T-helper 2 cell treated with Interferon-gamma antibody and Interleukin-4, amounts not matched to agents 5 μg/mL and 100 μg/mL, for 36 hours (primary cell): Measurements from ENCODE around the gene SAPCD2.

ENCODE experiments used
- DNase-seq: peaks from one replicate; pipeline ENCODE4 v3.0.0; 2021; ENCODE audit warnings: low spot score
- H3K27ac Mint-ChIP-seq: one replicate; pipeline ENCODE4 v1.8.0; 2021; ENCODE audit warnings: mild to moderate bottlenecking, mixed read lengths
- H3K27me3 Mint-ChIP-seq: one replicate; pipeline ENCODE4 v1.8.0; 2021; ENCODE audit warnings: low read depth, mixed read lengths
- H3K36me3 Mint-ChIP-seq: one replicate; pipeline ENCODE4 v1.8.0; 2021; ENCODE audit warnings: low read depth, mixed read lengths
- H3K4me1 Mint-ChIP-seq: one replicate; pipeline ENCODE4 v1.8.0; 2021; ENCODE audit warnings: low read depth, mixed read lengths
- H3K4me3 Mint-ChIP-seq: one replicate; pipeline ENCODE4 v1.8.0; 2022; ENCODE audit warnings: mild to moderate bottlenecking, moderate library complexity, mixed read lengths
- H3K9me3 Mint-ChIP-seq: one replicate; pipeline ENCODE4 v1.8.0; 2021; ENCODE audit warnings: mixed read lengths

The SAPCD2 gene

GRCh38 chr9:137080260-137081122 is 10.1 kb upstream of the SAPCD2 start:
- Mint-ChIP-seq H3K9me3 (no peaks in the 10 kb centered on the region), H3K27me3 (no peaks in the 10 kb centered on the region), H3K4me1 (peaks cover 3% of the 10 kb centered on the region), H3K36me3 (peaks cover 9% of the 10 kb centered on the region), H3K4me3 (no peak overlapping the region), H3K27ac (no peak overlapping the region)
- DNase-seq, result no peak

- no peak overlapping the region for H3K27ac Mint-ChIP-seq
- no peak for DNase-seq
- peaks cover 9% of the 10 kb centered on the region for H3K36me3 Mint-ChIP-seq
- H3K4me1 Mint-ChIP-seq, result peaks cover 4% of the 10 kb centered on the region
- H3K4me3 Mint-ChIP-seq, result no peak overlapping the region
- H3K27me3 Mint-ChIP-seq, result no peaks in the 10 kb centered on the region
- H3K9me3 Mint-ChIP-seq, result no peaks in the 10 kb centered on the region
These were observed 9.0 kb upstream of the SAPCD2 start for GRCh38 chr9:137079401-137079787.

GRCh38 chr9:137078701-137079400 is 8.5 kb upstream of the SAPCD2 start:
- Mint-ChIP-seq H3K36me3 (peaks cover 9% of the 10 kb centered on the region), H3K27ac (no peak overlapping the region), H3K9me3 (no peaks in the 10 kb centered on the region), H3K4me1 (peaks cover 4% of the 10 kb centered on the region), H3K27me3 (no peaks in the 10 kb centered on the region), H3K4me3 (peak overlapping the region; percentile 72)
- DNase-seq, result no peak

- Mint-ChIP-seq H3K9me3 (no peaks in the 10 kb centered on the region), H3K4me3 (peak overlapping the region; percentile 72), H3K4me1 (peaks cover 4% of the 10 kb centered on the region), H3K27me3 (no peaks in the 10 kb centered on the region), H3K27ac (peak overlapping the region; percentile 55), H3K36me3 (peaks cover 9% of the 10 kb centered on the region)
- DNase-seq, result no peak
These were observed 7.7 kb upstream of the SAPCD2 start for GRCh38 chr9:137077758-137078693.

- Mint-ChIP-seq H3K27ac (peak within 1 kb of the TSS; percentile 55), H3K4me3 (peak within 1 kb of the TSS; percentile 72), H3K4me1 (peaks cover 5% of the 10 kb centered on the region), H3K9me3 (no peaks in the 10 kb centered on the region), H3K27me3 (no peaks in the 10 kb centered on the region), H3K36me3 (peaks cover 9% of the 10 kb centered on the region)
- DNase-seq, result peak; percentile 69
These were observed 6.8 kb upstream of the SAPCD2 start, which contains the start of gene UAP1L1 for GRCh38 chr9:137077010-137077747. Gene UAP1L1 (plus strand): TSS chr9:137077517. CDS start chr9:137077533, 16 bp downstream.

- DNase-seq, result no peak
- Mint-ChIP-seq H3K9me3 (no peaks in the 10 kb centered on the region), H3K27ac (no peak overlapping the region), H3K36me3 (peaks cover 6% of the 10 kb centered on the region), H3K4me1 (peaks cover 7% of the 10 kb centered on the region), H3K27me3 (no peaks in the 10 kb centered on the region), H3K4me3 (peak overlapping the region; percentile 62)
These were observed 6.3 kb upstream of the SAPCD2 start for GRCh38 chr9:137076636-137077009.

- peaks cover 3% of the 10 kb centered on the region for H3K36me3 Mint-ChIP-seq
- H3K4me1 Mint-ChIP-seq, result peaks cover 17% of the 10 kb centered on the region
- DNase-seq, result no peak
- no peaks in the 10 kb centered on the region for H3K27me3 Mint-ChIP-seq
- no peak overlapping the region for H3K4me3 Mint-ChIP-seq
- no peak overlapping the region for H3K27ac Mint-ChIP-seq
- H3K9me3 Mint-ChIP-seq, result no peaks in the 10 kb centered on the region
These were observed 5.0 kb upstream of the SAPCD2 start for GRCh38 chr9:137075275-137075775.

GRCh38 chr9:137074657-137075274 is 4.4 kb upstream of the SAPCD2 start:
- Mint-ChIP-seq H3K36me3 (peaks cover under 1% of the 10 kb centered on the region), H3K4me3 (no peak overlapping the region), H3K4me1 (peaks cover 16% of the 10 kb centered on the region), H3K27me3 (no peaks in the 10 kb centered on the region), H3K27ac (no peak overlapping the region), H3K9me3 (no peaks in the 10 kb centered on the region)
- DNase-seq, result no peak

- Mint-ChIP-seq H3K27ac (no peak overlapping the region), H3K4me1 (peaks cover 16% of the 10 kb centered on the region), H3K27me3 (no peaks in the 10 kb centered on the region), H3K36me3 (no peaks in the 10 kb centered on the region), H3K9me3 (no peaks in the 10 kb centered on the region), H3K4me3 (no peak overlapping the region)
- DNase-seq, result no peak
These were observed 3.6 kb upstream of the SAPCD2 start for GRCh38 chr9:137073992-137074399.

GRCh38 chr9:137071282-137071681 is 925 bp upstream of the SAPCD2 start:
- Mint-ChIP-seq H3K4me3 (peak overlapping the region; percentile 92), H3K9me3 (no peaks in the 10 kb centered on the region), H3K4me1 (peaks cover 25% of the 10 kb centered on the region), H3K27ac (peak overlapping the region; percentile 90), H3K27me3 (no peaks in the 10 kb centered on the region), H3K36me3 (no peaks in the 10 kb centered on the region)
- DNase-seq, result no peak

GRCh38 chr9:137070906-137071275 is 534 bp upstream of the SAPCD2 start:
- Mint-ChIP-seq H3K27me3 (no peaks in the 10 kb centered on the region), H3K27ac (peak overlapping the region; percentile 90), H3K4me3 (peak overlapping the region; percentile 92), H3K36me3 (no peaks in the 10 kb centered on the region), H3K9me3 (no peaks in the 10 kb centered on the region), H3K4me1 (peaks cover 25% of the 10 kb centered on the region)
- DNase-seq, result no peak

- no peaks in the 10 kb centered on the region for H3K9me3 Mint-ChIP-seq
- DNase-seq, result no peak
- H3K4me3 Mint-ChIP-seq, result peak overlapping the region; percentile 75
- peaks cover 1% of the 10 kb centered on the region for H3K36me3 Mint-ChIP-seq
- peaks cover 23% of the 10 kb centered on the region for H3K4me1 Mint-ChIP-seq
- no peak overlapping the region for H3K27ac Mint-ChIP-seq
- H3K27me3 Mint-ChIP-seq, result no peaks in the 10 kb centered on the region
These were observed 757 bp downstream of the SAPCD2 start for GRCh38 chr9:137069508-137070091.
